OCI-LY7 (cell line): ENCODE data around the gene FAM187B. TPM values are rescaled to one million over a fixed set of nuclear protein-coding genes. Genes with fewer than 3 reads are reported as not detected.

ENCODE experiments used
- BruUV-seq: library from RNA; stranded (reverse); fragments of 400-500 nt; replicated peaks from 2 replicates; lab custom pipeline; 2021; lab: Mats Ljungman, UMichigan
- CTCF ChIA-PET: fragments of 300-600 bp; sonication (Branson Sonifier 250); formaldehyde crosslinking; loops from one replicate; lab custom pipeline; 2022; ENCODE audit warnings: antibody characterized with exemption; ENCODE audit not compliant: unreplicated experiment; lab: Charles Lee
- POLR2A ChIA-PET: fragments of 300-600 bp; sonication (Branson Sonifier 250); formaldehyde crosslinking; loops from one replicate; lab custom pipeline; 2022; ENCODE audit warnings: antibody characterized with exemption; lab: Charles Lee
- DNase-seq: peaks from one replicate; pipeline ENCODE4 v3.0.0-alpha.2; 2015; ENCODE audit warnings: low spot score
- H2AFZ ChIP-seq: fragments of 200-600 bp; sonication (generic), shearing (Covaris generic); 2 replicates; pipeline ENCODE4 v1.6.1; 2014; ENCODE audit warnings: mild to moderate bottlenecking, antibody characterized with exemption, low read length, moderate library complexity
- H3K27ac ChIP-seq: fragments of 200-600 bp; sonication (generic); 2 replicates; pipeline ENCODE4 v1.5.1; 2014; ENCODE audit warnings: mixed run types, low read depth, mild to moderate bottlenecking, moderate library complexity, low read length, inconsistent platforms; ENCODE audit not compliant: poor library complexity, severe bottlenecking
- H3K36me3 ChIP-seq: fragments of 200-600 bp; sonication (generic); 2 replicates; pipeline ENCODE4 v1.6.1; 2014; ENCODE audit warnings: mild to moderate bottlenecking, antibody characterized with exemption, low read length, moderate library complexity, mixed read lengths; ENCODE audit not compliant: insufficient read depth
- H3K4me1 ChIP-seq: fragments of 200-600 bp; sonication (generic); 2 replicates; pipeline ENCODE4 v1.5.1; 2014; ENCODE audit warnings: mild to moderate bottlenecking, low read length; ENCODE audit not compliant: insufficient read depth, poor library complexity, severe bottlenecking
- H3K4me2 ChIP-seq: fragments of 200-600 bp; sonication (generic); 2 replicates; pipeline ENCODE4 v1.6.1; 2014; ENCODE audit warnings: mild to moderate bottlenecking, low read length
- H3K4me3 ChIP-seq: fragments of 200-600 bp; sonication (generic); 2 replicates; pipeline ENCODE4 v1.5.1; 2014; ENCODE audit warnings: mild to moderate bottlenecking, low read depth, low read length; ENCODE audit not compliant: poor library complexity, severe bottlenecking
- H3K79me2 ChIP-seq: fragments of 200-600 bp; sonication (generic); 2 replicates; pipeline ENCODE4 v1.6.1; 2016; ENCODE audit warnings: low read depth, mild to moderate bottlenecking, low read length, moderate library complexity, mixed read lengths; ENCODE audit not compliant: insufficient read depth
- H3K9me2 ChIP-seq: fragments of 200-600 bp; sonication (generic); 2 replicates; pipeline ENCODE4 v1.6.1; 2016; ENCODE audit warnings: mild to moderate bottlenecking, low read length, mixed read lengths; ENCODE audit not compliant: insufficient read depth
- H3K9me3 ChIP-seq: fragments of 200-600 bp; sonication (generic); 2 replicates; pipeline ENCODE4 v1.6.1; 2014; ENCODE audit warnings: mild to moderate bottlenecking, mixed run types, low read length, mixed read lengths
- H4K20me1 ChIP-seq: fragments of 200-600 bp; sonication (generic); 2 replicates; pipeline ENCODE4 v1.6.1; 2014; ENCODE audit warnings: mild to moderate bottlenecking, antibody characterized with exemption, low read length, moderate library complexity, mixed read lengths; ENCODE audit not compliant: insufficient read depth
- CTCF ChIP-seq: fragments of 200-600 bp; sonication (generic); conservative IDR thresholded peaks from 2 replicates; pipeline ENCODE4 v1.5.1; 2014; ENCODE audit warnings: mild to moderate bottlenecking, antibody characterized with exemption, low read length, moderate library complexity, mixed read lengths
- EZH2phosphoT487 ChIP-seq: fragments of 200-600 bp; sonication (generic); IDR thresholded peaks from 2 replicates; pipeline ENCODE4 v1.6.1; 2018; ENCODE audit warnings: low read depth, borderline replicate concordance, mild to moderate bottlenecking, mixed run types, antibody characterized with exemption, low read length, moderate library complexity, mixed read lengths
- intact Hi-C: fragments of 100-400 bp; cut with micrococcal nuclease; formaldehyde crosslinking; loops from one replicate; pipeline ENCODE4 v1.10.0; 2022; ENCODE audit not compliant: unreplicated experiment
- total RNA-seq, 2 experiments: library from RNA; depleted of rRNA in 1 of 2; stranded (reverse); fragments of >200 nt in 1 of 2; shearing (Covaris generic) in 1 of 2; gene quantifications; 2 replicates each; pipeline ENCODE4 v1.2.3, GENCODE V29; 2014 to 2022

Gene FAM187B
- total RNA-seq, 2 experiments from 2014 or later: not detected

- H3K4me1 ChIP-seq: peaks cover 21% of the 10 kb centered on the region
- peak; percentile 38; the same call in 1 of the 2 replicates for TF ChIP-seq CTCF
- TF ChIP-seq EZH2phosphoT487: no peak
- no peaks in the 10 kb centered on the region for H4K20me1 ChIP-seq
- CTCF ChIA-PET: no interaction called here
- POLR2A ChIA-PET: interaction anchor here (1.0 kb wide), 1 partner anchor 105 kb away, joined by 3 read pairs; no protein-coding TSS in a partner anchor
- H3K27ac ChIP-seq: peak within 1 kb of the TSS; percentile 69
- no TSS peak for BruUV-seq
- peak within 1 kb of the TSS; percentile 76 for H3K4me2 ChIP-seq
- peaks cover 9% of the 10 kb centered on the region; the same call in 1 of the 2 replicates for H3K79me2 ChIP-seq
- H3K36me3 ChIP-seq: peaks cover 19% of the 10 kb centered on the region
- DNase-seq: peak; percentile 99
- H3K9me3 ChIP-seq: peaks cover 8% of the 10 kb centered on the region
- no peaks in the 10 kb centered on the region for H3K9me2 ChIP-seq
- peak within 1 kb of the TSS; percentile 74 for H2AFZ ChIP-seq
- intact Hi-C loops: loop anchor here (1.0 to 5.0 kb wide), 5 partner anchors 18 to 379 kb away; partner anchors contain the start of gene RBM42
- peak within 1 kb of the TSS; percentile 82 for H3K4me3 ChIP-seq
Measured at GRCh38 chr19:35248310-35249145, 20.0 kb upstream of the FAM187B start, which contains the start of gene LSR. Gene LSR (plus strand): TSS chr19:35249002. CDS start chr19:35249023, 21 bp downstream.

- DNase-seq: peak; percentile 92
- Histone ChIP-seq H3K9me3 (peaks cover 16% of the 10 kb centered on the region), H3K4me2 (peak overlapping the region; percentile 76), H3K27ac (peak overlapping the region; percentile 69), H2AFZ (peak overlapping the region; percentile 74), H4K20me1 (no peaks in the 10 kb centered on the region), H3K36me3 (peaks cover 14% of the 10 kb centered on the region), H3K4me3 (peak overlapping the region; percentile 82), H3K79me2 (peaks cover 9% of the 10 kb centered on the region; the same call in 1 of the 2 replicates), H3K4me1 (peaks cover 21% of the 10 kb centered on the region), H3K9me2 (no peaks in the 10 kb centered on the region)
- intact Hi-C loops: loop anchor here (1.0 to 5.0 kb wide), 5 partner anchors 19 to 380 kb away; partner anchors contain the start of gene RBM42
- TSS peak; percentile 78 for BruUV-seq
- CTCF ChIA-PET: no interaction called here
- POLR2A ChIA-PET: interaction anchor here (1.0 kb wide), 1 partner anchor 106 kb away, joined by 3 read pairs; no protein-coding TSS in a partner anchor
- TF ChIP-seq CTCF (peak; percentile 71), EZH2phosphoT487 (no peak)
Measured at GRCh38 chr19:35247526-35248309, 19.2 kb upstream of the FAM187B start.
